Middle frontal gyrus (tissue), 1 donor: Measurements from ENCODE around the gene DNAJB9.
A peak's percentile ranks its signal among the peaks of the same experiment; 100 is the strongest.

Experiments used
- DNase-seq: peaks from one replicate; pipeline ENCODE4 v3.0.0-alpha.2; 2015; ENCODE audit warnings: low spot score; ENCODE audit errors: extremely low spot score

Gene DNAJB9

DNA sequence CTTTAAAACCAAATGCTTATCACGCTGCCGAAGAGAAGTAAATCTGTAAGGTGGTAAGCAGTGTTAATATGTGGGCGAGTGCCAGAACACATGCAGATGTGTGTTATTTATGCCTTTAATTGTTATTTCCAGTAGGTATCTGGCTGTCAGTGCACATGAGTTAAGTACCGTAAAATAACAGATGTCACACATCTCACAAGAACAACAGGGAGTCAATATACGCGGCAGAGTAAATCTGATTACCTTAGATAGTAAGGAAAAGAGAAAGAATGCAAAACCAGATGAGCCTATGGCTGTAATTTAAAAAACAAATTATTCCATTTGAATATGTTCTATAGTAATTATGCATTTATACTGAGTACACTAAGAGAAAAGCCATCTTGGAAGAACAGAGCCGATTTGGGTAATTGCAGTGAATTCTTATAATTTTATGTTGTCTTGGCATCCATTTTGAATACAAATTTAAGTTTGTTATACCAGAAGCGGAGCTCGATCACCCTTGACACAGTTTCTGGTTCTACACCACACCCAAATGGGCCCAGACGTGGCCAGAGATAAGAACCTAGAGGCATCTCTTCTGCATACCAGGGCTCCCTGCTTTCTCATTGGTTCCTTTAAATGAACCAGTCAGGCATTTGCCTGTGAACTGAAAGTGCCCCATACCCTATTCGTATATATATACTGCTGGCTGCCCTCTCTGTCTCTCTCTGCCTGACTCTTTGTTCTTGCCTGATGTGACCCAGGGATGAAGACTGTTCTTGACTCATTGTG lies 34.8 kb downstream of the DNAJB9 start:
- DNase-seq, result no peak

DNA sequence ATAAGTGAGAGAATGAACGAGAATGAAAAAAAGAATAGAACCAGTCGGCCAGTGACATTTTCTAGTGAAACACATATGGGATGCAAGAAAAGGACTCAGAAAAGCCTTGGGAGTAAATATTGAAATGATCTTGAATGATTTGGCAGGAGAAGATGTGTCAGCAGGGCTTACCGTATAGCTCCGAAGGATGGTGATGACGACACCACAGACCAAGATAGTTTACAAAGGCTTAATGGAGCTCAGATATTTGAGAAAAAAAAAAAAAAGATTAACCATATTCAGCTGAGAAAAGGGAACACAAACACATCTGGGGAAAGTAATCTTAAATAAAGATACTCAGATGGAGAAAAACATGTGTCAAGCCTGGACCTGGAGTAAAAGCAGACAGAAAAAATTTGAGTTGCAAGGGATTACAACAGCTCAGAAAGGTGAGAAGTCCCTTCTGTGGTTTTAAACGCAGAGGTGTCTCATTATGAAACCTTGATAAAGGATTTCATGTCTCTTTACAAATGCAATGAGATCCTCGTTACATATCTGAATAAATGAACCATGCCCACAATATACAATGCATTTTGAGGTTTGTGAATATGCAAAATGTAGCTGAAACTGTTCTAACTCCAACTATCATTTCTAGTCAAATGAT lies 36.0 kb downstream of the DNAJB9 start:
- DNase-seq, result no peak

DNA sequence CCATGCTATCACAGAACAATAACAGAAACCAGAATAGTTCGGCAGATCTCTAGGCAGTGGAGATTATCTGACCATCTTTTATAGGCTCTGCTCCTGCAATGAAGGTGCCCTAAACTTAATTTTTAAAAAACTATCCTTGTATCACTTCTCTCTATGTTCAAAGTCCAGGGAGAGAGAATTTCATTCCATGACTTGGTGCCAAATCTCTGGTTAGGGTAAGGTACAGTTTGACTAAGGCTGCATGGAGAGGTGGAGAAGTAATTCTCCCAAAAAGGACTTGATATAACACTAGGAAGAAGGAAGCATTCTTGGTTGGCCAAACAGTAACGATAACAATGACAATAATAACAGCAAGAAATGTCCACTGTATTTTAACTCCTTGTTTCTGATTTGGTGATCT lies 40.0 kb downstream of the DNAJB9 start:
- DNase-seq, result no peak

DNA sequence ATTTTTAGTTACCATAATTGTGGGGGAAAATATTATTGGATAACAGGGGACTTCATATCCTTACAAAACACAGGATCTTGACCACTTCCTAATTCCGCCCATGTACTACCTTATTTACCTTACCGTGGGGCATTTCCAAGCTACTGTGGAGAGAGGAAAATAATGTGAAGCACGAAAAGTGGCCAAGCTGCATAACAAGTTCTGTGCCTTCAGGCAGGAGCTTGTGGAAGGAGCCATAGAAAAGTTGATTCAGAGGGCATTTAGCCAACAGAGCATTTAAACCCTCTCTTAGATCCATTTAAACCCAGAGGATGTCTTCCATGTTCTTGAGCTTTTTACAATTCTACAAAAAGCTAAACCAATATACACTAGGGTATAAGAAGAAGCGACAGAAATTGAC lies 41.6 kb downstream of the DNAJB9 start:
- DNase-seq, result no peak

DNA sequence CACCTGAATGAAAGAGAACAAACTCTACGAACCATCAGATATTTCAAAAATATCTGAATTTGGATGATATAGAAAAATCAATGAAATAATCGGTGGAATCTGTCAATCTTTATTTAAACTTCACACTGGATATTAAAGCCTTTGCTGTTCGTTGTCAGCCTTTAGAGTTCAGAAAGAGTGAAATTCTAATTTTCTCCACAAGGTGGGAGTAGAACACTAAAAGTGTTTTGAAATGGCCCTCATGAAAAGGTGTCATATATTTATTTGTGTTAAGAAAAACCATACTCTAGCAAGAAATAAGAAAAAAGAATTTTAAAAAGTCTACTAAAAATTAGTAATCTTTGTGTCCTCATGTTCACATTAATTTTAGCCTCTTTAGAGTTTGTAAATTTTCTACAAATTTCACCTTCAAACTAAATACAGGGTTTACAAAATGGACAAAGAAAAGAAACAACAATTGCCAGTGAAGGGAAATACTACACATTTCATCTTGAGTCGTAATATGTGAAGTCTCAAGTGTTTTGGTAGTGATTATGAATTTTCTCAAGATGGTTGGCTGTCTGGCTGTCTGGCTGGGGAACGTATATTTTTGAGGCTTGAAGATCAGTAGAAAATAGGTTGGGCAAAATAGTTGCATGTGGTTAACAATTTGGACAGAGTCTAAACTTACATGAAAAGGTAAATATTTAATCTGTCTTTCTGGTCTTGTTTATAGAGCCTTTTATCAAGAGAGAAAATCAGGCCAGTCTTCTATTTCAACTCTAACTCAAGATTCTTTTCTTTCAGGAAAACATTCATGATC lies 43.7 kb downstream of the DNAJB9 start:
- peak; percentile 69 for DNase-seq

DNA sequence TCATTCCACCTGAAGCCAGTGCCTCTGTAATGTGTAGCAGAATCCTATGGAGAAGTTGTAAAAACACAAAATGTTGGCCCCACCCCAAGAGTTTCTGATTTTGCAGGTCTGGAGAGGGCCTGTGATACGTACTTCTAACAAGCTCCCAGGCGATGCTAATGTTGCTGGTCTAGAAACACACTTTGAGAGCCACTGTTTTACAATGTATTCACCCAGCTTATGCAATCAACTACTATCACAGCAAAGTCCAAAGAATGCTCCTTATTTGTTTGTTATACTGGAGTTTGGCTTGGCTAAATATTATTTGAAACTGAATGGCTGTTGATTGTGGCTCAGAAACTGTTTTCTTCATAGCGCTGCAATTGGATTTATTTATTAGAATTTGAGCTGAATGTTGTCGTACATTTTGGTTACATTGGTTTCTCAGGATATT lies 44.3 kb downstream of the DNAJB9 start:
- no peak for DNase-seq

DNA sequence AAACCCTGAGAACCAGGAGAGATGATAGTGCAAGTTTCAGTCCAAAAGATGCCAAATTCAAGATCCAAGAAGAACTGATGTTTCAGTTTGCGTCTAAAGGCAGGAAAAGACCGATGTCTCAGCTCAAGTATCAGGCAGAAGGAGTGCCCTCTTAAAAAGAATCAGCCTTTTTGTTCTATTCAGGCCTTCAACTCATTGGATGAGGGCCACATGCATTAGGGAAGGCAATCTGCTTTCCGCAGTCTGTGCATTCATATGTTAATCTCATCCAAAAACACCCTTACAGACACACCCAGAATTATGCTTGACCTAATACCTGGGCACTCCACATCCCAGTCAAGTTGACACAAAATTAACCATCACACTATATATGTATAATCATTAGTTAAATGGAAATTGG lies 45.2 kb downstream of the DNAJB9 start:
- DNase-seq, result no peak

DNA sequence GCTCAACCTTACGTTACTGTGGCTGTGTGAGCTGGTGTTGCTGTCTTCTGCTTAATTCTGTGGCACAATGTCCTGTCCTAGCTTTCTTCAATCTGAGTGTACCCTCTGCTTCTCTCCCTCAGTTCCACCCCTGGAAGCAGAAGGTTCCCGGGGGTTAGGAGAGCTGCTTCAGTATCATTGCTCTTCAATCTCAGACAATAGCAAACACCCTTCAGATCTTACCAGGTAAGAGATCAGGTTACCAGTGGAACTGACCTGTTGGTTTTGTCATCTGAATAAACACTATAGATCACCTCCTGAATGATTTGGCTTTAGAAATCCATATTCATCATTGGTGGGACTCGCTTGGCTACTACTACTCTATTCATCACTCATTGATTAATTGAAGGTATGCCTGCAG lies 48.4 kb downstream of the DNAJB9 start:
- DNase-seq, result no peak

DNA sequence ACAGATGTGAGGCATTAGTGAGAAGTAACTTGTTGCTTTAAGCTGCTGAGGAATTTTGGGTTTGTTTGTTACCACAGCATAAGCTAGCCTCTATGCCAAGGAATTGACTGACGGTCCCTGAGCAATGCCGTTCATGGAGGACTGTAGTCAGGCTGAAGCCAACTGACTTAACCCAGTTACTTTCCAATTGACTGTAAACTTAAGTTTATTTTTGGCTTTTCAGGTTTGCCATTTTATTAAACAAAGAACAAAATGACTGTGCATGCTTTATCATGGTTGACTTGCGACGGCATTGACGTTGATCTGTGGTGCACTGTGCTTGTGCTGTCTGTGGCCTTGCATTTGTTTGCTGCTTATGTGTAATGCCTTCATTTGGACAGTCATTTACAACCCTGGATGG lies 53.5 kb downstream of the DNAJB9 start:
- no peak for DNase-seq
